Astrocyte (in vitro differentiated cells and primary cell): Measurements from ENCODE around the gene SLC35D2. TPM values are rescaled to one million over a fixed set of nuclear protein-coding genes. Genes with fewer than 3 reads are reported as not detected.

Experiments
- DNase-seq: peaks from one replicate; pipeline ENCODE4 v3.0.0-alpha.2; 2010; ENCODE audit warnings: low read depth
- FAIRE-seq: peaks from 2 replicates; lab custom pipeline; 2011; peaks lifted over from hg19 to GRCh38; lab: Jason Lieb, UNC
- H2AFZ ChIP-seq: 2 replicates; pipeline ENCODE4 v1.6.0; 2012; ENCODE audit warnings: low read depth, low read length, inconsistent platforms
- H3K27ac ChIP-seq: 2 replicates; pipeline ENCODE4 v1.5.1; 2011; ENCODE audit warnings: low read depth, low read length, inconsistent platforms
- H3K27me3 ChIP-seq: 2 replicates; pipeline ENCODE4 v1.6.0; 2011; ENCODE audit warnings: low read length, inconsistent platforms; ENCODE audit not compliant: insufficient read depth
- H3K36me3 ChIP-seq: 2 replicates; pipeline ENCODE4 v1.5.1; 2011; ENCODE audit warnings: low read length, inconsistent platforms; ENCODE audit not compliant: insufficient read depth
- H3K4me1 ChIP-seq: 2 replicates; pipeline ENCODE4 v1.5.1; 2011; ENCODE audit warnings: low read length, inconsistent platforms; ENCODE audit not compliant: insufficient read depth
- H3K4me2 ChIP-seq: 2 replicates; pipeline ENCODE4 v1.6.0; 2012; ENCODE audit warnings: low read length, inconsistent platforms
- H3K4me3 ChIP-seq: 2 replicates; pipeline ENCODE4 v1.5.1; 2011; ENCODE audit warnings: low read depth, mild to moderate bottlenecking, low read length, inconsistent platforms; ENCODE audit not compliant: insufficient read depth
- H3K79me2 ChIP-seq: 2 replicates; pipeline ENCODE4 v1.6.0; 2012; ENCODE audit warnings: mild to moderate bottlenecking, low read length, inconsistent platforms; ENCODE audit not compliant: insufficient read depth
- H3K9ac ChIP-seq: 2 replicates; pipeline ENCODE4 v1.6.0; 2012; ENCODE audit warnings: mild to moderate bottlenecking, low read length, inconsistent platforms
- H3K9me3 ChIP-seq: 2 replicates; pipeline ENCODE4 v1.5.1; 2012; ENCODE audit warnings: low read depth, mild to moderate bottlenecking, low read length, inconsistent platforms; ENCODE audit not compliant: insufficient read depth
- H4K20me1 ChIP-seq: 2 replicates; pipeline ENCODE4 v1.6.0; 2012; ENCODE audit warnings: low read length, inconsistent platforms; ENCODE audit not compliant: insufficient read depth
- H3K27ac Mint-ChIP-seq: one replicate; pipeline ENCODE4 v1.8.0; 2021; ENCODE audit warnings: mild to moderate bottlenecking, mixed read lengths; ENCODE audit not compliant: unreplicated experiment
- H3K27me3 Mint-ChIP-seq: one replicate; pipeline ENCODE4 v1.8.0; 2021; ENCODE audit warnings: low read depth, mixed read lengths; ENCODE audit not compliant: unreplicated experiment
- H3K36me3 Mint-ChIP-seq: one replicate; pipeline ENCODE4 v1.8.0; 2021; ENCODE audit warnings: low read depth, mixed read lengths; ENCODE audit not compliant: unreplicated experiment
- H3K4me1 Mint-ChIP-seq: one replicate; pipeline ENCODE4 v1.8.0; 2021; ENCODE audit warnings: low read depth, mixed read lengths; ENCODE audit not compliant: unreplicated experiment
- H3K4me3 Mint-ChIP-seq: one replicate; pipeline ENCODE4 v1.8.0; 2021; ENCODE audit warnings: mild to moderate bottlenecking, moderate library complexity, mixed read lengths; ENCODE audit not compliant: unreplicated experiment
- H3K9me3 Mint-ChIP-seq: one replicate; pipeline ENCODE4 v1.8.0; 2021; ENCODE audit warnings: mild to moderate bottlenecking, mixed read lengths; ENCODE audit not compliant: unreplicated experiment
- EZH2 ChIP-seq: IDR thresholded peaks from 2 replicates; pipeline ENCODE4 v1.6.1; 2012; ENCODE audit warnings: mild to moderate bottlenecking, low read length, inconsistent platforms; ENCODE audit not compliant: insufficient read depth
- total RNA-seq: library from RNA; stranded (reverse); gene quantifications from 2 replicates; pipeline ENCODE4 v1.2.1, GENCODE V29; 2021
- TF ChIP-seq, protein P1 (sequence below): IDR thresholded peaks from 2 replicates; pipeline ENCODE4 v1.5.1; 2011; ENCODE audit warnings: low read depth, mild to moderate bottlenecking, inconsistent platforms, low read length, moderate library complexity; ENCODE audit not compliant: insufficient read depth

The SLC35D2 gene
- total RNA-seq, 1 donor from 2014 or later = 37.3 TPM

DNA sequence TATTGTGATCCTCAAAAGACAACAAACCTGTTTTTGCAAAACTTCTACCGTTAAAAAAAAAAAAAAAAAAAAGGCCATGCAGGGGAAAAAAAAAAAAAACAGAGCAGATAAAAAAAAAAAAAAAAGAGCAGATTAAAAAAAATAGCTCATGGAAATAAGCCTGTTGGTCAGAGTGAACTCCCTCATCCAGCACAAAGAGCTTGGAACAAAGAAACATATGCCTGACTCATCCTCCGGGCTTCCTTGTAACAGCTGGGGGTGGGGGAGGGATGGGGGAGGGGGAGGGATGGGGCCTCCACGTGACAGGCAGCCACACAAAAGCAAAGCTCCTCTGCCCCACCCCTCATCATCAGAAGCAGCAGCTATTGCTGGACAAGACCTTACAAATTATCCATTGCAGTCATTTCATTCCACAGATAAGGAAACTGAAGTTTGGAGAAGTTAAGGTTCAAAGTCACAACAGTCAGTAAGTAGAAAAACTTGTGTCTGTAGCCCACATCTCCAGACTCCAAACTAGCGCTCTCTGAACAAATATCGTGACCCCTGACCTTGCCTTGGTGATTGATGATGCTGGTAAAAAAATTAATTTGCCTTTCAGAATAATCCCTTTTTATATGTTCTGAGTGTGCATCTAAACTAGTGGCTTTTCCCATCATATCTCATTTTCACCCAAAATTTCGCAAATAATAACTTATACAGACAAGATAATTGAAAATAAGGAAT, 38.9 kb downstream of the SLC35D2 start:
- Histone ChIP-seq H3K27ac (peak overlapping the region; percentile 47), H3K27me3 (no peaks in the 10 kb centered on the region), H3K9me3 (peaks cover 3% of the 10 kb centered on the region), H3K4me3 (peak overlapping the region; percentile 2), H3K9ac (no peak overlapping the region), H3K79me2 (no peaks in the 10 kb centered on the region), H3K4me1 (peaks cover 10% of the 10 kb centered on the region), H4K20me1 (no peaks in the 10 kb centered on the region), H3K4me2 (peak overlapping the region; percentile 42), H3K36me3 (no peaks in the 10 kb centered on the region), H2AFZ (no peak overlapping the region)
- FAIRE-seq = no peak
- DNase-seq = peak; percentile 96
- no peak overlapping the region for H3K4me3 Mint-ChIP-seq
- peaks cover 13% of the 10 kb centered on the region for H3K36me3 Mint-ChIP-seq
- H3K9me3 Mint-ChIP-seq = peaks cover 3% of the 10 kb centered on the region
- TF ChIP-seq, protein P1, sequence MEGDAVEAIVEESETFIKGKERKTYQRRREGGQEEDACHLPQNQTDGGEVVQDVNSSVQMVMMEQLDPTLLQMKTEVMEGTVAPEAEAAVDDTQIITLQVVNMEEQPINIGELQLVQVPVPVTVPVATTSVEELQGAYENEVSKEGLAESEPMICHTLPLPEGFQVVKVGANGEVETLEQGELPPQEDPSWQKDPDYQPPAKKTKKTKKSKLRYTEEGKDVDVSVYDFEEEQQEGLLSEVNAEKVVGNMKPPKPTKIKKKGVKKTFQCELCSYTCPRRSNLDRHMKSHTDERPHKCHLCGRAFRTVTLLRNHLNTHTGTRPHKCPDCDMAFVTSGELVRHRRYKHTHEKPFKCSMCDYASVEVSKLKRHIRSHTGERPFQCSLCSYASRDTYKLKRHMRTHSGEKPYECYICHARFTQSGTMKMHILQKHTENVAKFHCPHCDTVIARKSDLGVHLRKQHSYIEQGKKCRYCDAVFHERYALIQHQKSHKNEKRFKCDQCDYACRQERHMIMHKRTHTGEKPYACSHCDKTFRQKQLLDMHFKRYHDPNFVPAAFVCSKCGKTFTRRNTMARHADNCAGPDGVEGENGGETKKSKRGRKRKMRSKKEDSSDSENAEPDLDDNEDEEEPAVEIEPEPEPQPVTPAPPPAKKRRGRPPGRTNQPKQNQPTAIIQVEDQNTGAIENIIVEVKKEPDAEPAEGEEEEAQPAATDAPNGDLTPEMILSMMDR = no peak
- no peak for TF ChIP-seq EZH2
- H3K27me3 Mint-ChIP-seq = no peaks in the 10 kb centered on the region
- no peak overlapping the region for H3K27ac Mint-ChIP-seq
- peaks cover 19% of the 10 kb centered on the region for H3K4me1 Mint-ChIP-seq

DNA sequence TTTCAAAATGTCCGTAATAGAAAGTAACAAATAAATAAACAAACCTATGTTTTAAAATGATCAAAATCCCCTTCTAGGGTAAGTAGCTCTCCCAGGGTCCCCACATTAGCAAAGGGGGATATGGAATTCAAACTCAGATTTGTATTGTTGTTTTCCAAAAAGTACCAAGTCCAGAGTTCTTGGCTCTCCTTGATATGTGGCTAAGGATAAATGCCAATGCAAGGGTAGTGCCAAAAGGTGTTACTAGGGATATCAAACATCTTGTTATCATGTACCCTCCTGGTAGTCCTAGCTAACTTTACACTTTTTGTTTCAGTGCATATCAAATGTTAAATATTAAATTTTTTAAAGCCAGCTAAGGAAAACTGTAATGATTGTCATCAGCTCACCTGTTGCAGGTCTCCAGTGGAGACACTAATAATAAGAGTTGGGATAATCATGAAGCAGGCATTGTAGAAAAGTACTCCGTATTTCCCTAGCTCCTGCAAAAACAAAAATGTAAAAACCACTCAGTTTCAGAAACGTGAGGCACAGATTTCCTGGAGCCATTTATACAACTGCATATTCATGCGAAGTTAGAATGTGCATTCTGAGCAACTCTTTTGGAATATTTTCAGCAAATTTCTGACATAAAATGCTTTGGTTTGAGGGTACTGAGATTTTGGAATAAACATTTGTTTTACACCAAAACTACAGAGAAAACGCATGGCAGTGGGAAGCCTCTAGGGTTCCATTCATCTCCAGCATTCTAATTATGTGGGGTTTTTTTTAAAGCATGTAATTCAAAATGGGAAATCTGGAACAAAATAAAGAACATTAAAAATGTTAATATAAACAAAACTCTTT, 39.8 kb downstream of the SLC35D2 start:
- no peak overlapping the region for H3K27ac Mint-ChIP-seq
- H3K9me3 Mint-ChIP-seq = peaks cover 3% of the 10 kb centered on the region
- no peak overlapping the region for H2AFZ ChIP-seq
- H3K27me3 ChIP-seq = no peaks in the 10 kb centered on the region
- H3K9ac ChIP-seq = no peak overlapping the region
- peaks cover 3% of the 10 kb centered on the region for H3K9me3 ChIP-seq
- H3K36me3 ChIP-seq = no peaks in the 10 kb centered on the region
- H3K27me3 Mint-ChIP-seq = no peaks in the 10 kb centered on the region
- H3K4me1 ChIP-seq = peaks cover 14% of the 10 kb centered on the region
- no peaks in the 10 kb centered on the region for H4K20me1 ChIP-seq
- H3K4me1 Mint-ChIP-seq = peaks cover 21% of the 10 kb centered on the region
- H3K4me2 ChIP-seq = peak overlapping the region; percentile 35
- no peak overlapping the region for H3K4me3 Mint-ChIP-seq
- TF ChIP-seq, protein P1 = no peak
- no peak for TF ChIP-seq EZH2
- no peak for DNase-seq
- peak overlapping the region; percentile 42 for H3K27ac ChIP-seq
- FAIRE-seq = no peak
- H3K4me3 ChIP-seq = peak overlapping the region; percentile 2
- no peaks in the 10 kb centered on the region for H3K79me2 ChIP-seq
- H3K36me3 Mint-ChIP-seq = peaks cover 11% of the 10 kb centered on the region
